Measurements from ENCODE around the gene NPFFR1.

GRCh38 chr10:70289739-70290138, 5.9 kb upstream of the NPFFR1 start:
- TF ChIP-seq CTCF (conservative IDR thresholded peaks at IDR 0.05) (no peak), ZFX (IDR thresholded peaks at IDR 0.05) (no peak)

Measured in C4-2B (cell line).